Stimulated activated CD8-positive, alpha-beta memory T cell treated with anti-CD3 and anti-CD28 coated beads, Interleukin-2, amount 100 ng/mL, for 1 hour (primary cell): ENCODE data around the gene PLA2G4D.
A peak's percentile ranks its signal among the peaks of the same experiment; 100 is the strongest.

ENCODE experiments used
- DNase-seq, 2 donors: peaks; one replicate each; pipeline ENCODE4 v3.0.0-alpha.2; 2020; ENCODE audit warnings: low read depth in 2 of 2

The PLA2G4D gene

DNA sequence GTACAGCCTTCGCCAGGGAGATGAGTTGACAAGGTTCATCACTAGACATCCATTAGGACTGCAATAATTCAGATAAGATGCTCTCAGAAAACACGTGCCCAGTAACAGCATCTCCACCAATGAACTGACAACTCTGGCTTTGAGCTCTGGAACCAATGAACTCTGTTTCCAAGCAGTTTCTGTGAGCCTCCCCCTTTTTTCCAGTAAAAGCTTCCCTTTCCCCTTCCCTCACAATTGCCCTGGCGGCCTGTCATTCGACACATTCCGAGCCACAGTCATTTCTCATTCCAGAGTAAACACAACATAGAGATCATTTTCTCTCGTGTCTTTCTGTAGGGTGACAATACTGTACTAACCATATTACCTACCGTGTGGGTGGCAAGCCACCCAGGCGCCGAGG is 3.6 kb downstream of the PLA2G4D start:
- no peak for DNase-seq

DNA sequence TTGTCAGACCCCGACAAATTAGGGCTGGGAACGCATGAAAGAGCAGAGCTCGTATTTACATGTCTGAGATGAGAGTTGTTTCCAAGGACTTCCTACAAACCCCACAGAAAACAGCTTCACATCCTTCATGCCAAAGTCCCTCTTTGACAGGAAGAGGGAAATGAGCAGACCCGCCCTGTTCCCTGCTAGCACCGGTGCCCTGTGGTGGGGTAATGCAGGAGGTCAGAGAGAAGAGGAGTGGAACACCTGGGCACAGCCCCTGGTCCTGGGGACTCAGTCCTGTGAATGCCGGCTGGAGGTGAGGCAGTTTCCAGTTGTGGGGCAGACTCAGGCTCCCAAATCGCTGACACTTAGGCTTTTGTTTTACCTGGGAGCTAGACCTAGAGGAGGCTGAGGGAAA is 4.0 kb downstream of the PLA2G4D start:
- no peak for DNase-seq

DNA sequence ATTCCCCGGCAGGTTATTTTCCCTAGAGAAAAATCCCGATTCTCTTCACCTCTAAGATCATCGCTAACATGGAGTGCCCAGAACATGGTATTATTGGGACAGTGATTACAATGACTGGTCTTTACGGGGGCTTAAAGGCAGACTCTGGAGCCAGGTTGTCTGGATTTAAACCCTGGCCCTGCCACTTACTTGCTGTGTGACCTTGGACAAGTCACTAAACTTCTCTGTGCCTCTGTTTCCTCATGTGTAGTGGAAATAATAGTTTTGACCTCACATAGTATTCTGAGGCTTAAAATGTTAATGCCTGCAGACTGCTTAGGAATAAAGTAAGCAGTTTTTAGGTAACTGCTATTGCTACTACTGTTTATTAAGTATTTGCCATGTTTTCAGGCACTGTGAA is 4.4 kb downstream of the PLA2G4D start:
- no peak for DNase-seq

DNA sequence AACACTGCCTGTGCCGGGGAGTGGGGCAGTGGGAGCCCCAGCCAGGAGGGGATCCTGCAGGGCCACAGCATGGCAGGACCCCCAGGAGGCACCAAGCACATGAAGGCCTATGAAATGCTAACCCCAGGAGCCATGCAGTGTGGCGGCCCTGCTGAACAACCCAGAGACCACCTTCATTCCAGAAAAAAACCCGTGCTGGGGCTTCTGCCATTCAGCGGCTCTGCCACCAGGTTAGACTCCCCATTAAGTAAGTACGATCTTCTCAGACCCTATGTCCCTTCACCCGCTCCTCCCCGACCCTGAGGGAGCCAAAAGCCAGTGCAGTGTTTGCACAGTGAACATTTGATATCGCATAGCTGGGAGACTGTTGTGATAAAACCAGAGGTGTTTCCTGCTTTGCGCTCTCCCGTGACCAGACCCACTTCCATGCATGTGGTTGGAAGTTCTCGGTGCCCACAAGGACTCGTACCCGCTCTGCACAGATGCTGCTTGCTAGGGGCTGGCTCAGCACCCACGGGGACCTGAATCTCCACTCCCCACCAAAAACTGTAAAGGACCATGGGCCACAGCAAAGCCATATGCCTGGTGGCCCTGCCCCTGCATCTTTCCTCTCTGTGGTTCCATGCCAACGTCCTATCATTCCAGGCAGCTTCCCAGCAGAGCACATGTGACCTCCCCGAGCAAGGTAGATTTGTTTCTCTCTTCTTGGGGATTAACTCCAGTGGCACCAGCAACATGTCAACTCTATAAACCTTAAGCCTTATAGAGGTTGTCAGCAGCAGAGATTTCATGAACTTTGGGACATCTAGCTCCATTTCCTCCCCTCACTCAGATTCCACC is 5.3 kb downstream of the PLA2G4D start:
- DNase-seq, result no peak

DNA sequence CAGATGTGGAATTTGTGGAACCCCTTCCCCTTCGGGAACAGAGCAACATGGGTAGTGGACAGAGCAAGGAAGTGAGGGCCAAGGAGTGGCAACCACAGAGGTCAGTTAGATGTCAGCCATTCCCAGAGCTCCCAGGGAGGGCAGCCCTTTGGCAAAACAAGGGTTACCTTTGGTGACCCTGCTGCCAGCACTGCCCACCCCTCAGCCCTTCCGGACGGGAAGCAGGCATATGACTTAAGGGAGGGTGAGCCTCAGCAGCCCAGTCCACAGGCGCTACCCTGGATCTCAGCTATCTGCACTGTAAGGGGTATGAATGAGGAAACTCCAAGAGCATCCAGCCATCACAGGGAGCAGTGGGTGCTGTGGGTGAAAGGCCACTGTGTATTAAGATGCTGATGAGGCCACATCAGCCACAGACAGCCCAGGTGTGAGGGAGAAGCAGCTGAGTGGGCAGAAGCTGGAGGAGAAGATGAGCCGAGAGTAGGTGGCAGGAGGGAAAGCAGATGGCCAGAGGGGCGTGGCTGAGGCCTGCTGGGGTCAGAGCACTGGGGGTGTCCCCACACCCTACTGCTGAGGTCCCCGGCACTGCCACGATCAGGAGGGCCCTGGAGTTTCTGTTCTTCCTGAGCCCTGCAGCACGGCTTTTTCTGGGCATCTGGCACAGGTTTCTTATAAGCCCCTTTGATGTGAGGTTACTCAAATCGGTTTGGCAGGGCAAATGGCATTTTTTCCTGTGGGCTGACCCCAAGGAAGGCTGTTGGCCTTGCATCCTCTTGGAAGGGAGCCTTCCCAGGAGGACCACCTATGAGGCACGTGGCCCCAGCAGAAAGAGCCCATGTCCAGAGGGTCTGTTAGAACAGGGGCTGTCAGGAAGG is 6.2 kb downstream of the PLA2G4D start:
- no peak for DNase-seq

DNA sequence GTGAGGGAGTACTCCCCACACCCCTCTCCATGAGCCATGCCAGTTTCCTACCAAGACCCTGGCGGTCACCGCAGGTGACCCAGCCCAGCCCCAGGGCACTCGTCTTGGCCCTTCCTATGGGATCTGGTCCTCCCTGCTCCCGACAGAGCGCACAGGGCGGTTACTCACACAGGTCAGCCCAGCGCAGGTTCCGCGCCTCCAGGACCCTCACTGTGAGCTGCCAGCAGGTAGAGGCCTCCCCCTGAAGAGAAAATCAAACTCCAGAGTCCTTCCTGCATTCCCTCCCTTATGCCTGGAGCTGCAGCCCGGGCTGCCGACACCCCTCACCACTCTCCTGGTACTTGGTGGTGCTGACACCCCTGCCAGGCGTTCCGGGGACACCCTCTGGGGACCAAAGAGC is 6.9 kb downstream of the PLA2G4D start:
- no peak for DNase-seq

DNA sequence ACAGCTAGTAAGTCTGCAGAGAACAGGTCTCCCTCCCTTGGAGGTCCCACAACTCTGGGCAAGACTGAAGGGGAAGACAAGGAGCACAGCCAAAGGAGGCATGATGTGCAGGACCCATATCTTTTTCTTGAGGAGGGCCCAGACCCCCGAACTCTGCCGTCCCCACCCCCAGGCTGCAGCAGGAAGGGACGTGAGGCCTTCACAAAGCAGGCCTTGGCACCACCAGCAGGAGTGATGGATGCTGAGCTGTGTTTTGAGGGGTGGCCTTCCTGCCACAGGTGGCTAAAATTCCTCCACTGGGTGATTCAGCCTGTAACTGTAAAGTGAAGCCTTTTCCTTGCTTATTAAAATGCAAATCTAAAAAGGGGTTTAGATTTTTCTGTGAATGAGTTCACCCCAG is 8.6 kb downstream of the PLA2G4D start:
- no peak for DNase-seq

DNA sequence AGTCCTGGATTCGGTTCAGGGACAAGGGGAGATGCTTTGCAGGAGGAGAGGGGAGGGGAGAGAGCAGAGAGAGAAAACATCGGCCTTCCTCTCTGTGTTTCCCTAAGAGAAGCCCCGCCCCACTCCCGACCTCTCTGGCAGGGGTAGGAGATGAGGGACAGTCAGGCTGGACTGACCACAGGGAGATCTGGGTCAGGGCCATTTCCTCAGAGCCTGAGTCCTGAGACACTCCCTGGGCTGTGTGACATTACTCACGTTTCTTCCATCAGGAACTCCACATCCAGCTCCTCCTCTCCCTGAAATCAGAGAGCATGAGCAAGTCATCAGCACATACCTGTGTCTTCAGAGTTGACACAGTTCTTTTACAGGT is 9.1 kb downstream of the PLA2G4D start:
- DNase-seq, result no peak

DNA sequence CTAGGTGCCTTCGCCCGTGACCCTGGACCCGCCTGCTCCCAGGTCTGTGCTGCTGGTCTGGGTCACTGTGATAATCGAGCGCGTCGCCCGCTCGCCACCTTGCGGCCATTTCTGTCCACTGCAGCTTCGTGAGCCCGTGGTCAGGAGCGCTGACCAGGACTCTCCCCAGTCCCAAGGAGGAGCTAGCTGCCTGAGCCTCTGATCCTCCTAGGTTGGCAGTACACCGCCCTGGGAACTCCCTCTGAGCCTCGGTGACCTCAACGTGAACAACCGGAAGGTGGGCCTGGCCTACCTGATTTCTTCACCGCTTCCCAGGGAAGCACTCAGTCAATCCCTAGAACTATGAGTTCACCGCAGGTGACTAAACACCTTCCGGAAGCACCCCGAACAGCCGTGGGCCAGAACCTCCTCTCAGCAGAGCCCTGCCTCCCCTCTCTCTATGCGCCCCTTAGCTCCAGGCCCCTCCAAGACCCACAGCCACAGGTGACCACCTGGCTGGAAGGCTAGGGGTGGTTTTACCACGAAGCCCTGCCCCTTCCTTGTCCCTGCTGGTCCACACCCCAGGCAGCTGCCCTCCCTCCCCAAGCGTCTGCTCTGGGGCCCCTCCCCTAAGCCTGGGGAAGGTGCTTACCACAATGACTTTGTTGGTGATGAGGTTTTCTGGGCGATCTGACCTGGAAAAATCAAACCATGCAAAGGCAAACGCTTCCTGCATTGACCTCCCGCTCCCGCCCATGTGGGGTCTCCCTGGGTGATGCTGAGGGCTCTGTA is 9.7 kb downstream of the PLA2G4D start:
- DNase-seq, result peak in 1 of 2 donors; percentile 7

DNA sequence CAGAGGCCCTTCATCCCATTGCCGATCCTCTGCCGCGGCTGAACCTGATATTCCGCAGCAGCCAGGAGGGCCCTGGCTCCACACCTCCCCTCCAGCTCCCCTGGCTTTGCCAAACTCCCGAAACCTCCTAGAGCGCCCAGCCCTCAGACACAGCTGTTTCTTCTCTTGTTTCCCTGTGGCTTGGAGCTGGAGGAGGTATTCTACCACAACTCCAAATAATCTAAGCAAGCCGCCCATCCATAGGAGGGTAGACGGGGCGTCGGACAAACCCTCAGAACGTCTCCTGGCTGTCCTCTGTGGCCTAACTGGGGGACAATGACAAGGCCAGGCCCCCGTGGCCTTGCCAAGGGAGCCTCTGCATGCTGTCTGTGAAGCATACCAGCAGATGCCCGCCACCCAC is 10.4 kb downstream of the PLA2G4D start:
- DNase-seq, result no peak

DNA sequence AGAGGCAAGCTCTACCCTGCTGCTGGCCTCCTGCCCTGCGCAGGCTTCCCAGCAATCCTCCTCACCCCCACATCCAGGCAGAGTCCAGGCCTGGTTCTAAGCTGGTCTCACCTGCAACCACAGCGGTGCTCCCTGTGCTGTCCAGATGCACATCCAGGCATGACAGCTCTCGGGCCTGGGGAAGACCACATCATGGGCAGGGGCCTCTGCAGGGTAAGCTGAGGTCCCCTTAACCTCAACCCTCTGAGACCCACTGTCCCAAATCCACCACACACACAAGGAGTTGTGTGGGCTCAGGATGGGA is 10.8 kb downstream of the PLA2G4D start:
- no peak for DNase-seq

DNA sequence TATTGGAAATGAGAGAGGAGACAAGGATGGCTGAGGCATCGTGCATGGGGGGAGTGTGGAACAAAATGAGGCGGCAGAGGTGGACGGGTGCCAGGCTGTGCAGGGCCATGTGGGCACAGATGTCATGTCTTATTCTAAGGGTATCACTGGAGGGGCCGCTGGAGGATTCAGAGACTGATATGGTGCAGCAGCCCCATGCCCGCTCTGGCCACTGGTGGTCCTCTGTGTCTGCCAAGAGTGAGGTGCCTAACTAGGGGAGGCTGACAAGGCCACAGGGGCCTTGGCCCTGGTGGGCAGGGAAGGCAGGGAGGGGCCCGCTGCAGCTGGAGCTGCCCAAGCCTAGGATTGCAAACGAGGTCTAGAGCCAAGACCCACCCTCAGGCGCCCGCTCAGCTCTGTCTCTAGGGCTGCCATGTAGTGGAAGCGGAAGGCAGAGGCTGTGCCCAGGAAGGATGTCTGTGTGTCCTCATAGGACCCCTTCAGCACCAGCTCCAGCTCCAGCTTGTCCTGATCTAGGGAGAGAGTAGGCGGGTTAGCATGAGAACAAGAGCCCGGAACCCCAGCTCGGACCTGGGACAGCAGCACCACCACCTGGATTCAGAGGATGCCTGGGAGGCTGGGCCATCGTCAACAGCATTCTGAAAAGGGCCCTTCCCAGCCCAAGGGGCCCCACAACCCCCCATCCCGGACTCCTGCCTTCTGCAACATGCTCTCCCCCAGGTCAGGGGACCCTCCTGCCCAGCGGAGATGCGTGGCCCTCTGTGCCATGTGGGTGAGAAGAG is 11.3 kb downstream of the PLA2G4D start:
- no peak for DNase-seq

DNA sequence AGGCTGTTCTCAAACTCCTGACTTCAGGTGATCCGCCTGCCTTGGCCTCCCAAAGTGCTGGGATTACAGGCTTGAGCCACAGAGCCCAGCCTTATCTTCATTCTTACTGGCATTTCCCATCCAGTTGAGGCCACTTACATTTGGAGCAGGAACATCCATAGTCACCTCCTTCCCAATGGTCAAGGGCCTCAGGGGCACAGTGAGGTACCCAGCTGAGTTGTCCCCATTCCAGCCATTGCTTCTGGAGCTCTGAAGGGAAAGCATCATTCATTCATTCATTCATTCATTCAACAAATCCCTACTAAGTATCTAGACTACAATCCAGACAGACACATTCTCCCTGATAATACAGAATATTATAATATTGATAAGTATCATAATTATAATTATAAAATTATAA is 12.2 kb downstream of the PLA2G4D start:
- DNase-seq, result no peak

DNA sequence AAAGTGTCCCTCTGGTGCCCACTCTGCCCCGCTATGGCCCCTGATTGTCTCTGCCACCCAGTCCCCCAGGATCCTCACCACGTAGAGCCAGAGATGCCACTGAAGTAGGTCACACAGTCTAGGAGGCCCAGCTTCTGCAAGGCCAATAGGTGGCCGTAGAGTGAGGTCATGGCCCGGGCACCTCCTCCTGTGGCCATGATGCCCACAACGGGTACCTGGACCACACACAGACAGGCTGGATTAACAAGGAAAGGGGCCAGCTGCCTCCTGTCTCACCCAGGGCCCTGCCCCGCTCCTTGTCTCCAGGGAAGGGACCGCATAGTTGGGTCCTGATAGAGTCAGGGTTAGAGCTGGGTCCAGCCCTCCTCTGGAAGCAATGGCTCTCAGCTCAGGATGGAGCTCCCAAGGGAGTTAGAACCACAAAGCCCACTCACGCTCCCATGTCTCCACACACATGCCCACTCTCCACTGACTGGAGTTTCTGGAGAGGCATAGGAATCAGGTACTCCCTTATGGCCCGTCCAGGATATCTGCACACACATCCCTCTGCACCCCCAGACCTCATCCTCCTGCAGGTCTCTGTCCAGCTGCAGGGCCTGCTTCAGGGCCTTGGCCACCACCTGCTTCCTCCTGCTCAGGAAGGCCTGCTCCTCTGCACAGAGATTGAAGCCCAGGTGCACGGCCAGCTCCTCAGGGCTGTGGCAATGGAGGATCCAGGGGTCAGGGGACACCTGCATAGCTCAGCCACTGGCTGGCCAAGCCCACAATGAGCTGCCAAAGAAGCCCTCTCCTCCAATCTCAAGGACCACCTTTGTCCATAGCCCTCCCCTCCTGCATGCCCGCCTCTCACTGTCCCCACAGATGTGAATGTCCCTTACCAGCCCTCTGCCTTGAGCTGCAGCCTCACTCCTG is 13.2 kb downstream of the PLA2G4D start:
- DNase-seq, result no peak

DNA sequence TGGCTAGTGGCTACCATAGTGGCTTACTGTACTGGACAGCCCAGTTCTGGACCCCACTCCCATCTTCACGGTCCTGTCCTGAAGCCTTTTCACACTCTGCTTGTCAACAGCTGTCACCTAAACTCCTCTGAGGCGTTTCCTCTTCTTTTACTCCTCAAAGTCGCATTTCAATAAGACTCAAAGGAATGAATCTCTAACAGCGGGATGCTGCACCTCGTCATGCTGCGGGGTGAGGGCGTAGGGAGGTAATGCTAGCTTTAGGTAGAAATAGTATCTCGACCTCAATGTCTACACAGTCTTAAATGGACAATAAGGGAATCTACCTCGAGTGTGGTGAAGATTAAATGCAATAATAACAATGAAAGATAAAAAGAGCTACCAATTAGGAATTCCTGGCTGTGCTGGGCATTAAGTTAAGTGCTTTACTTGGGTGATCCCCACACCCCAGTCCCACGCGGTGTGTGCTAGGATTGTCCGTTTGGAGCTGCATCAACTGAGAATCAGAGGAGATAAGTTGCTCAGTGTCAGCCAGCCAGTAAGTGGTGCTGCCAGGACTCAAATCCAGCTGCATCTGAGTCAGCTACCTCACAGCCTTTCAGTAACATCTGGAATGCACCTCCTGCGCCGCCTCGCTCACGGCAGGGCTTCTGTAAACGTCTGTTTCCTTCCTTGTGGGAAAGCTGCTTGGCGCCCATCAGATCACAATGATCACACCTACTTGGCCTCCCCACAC is 14.0 kb downstream of the PLA2G4D start:
- DNase-seq, result no peak

DNA sequence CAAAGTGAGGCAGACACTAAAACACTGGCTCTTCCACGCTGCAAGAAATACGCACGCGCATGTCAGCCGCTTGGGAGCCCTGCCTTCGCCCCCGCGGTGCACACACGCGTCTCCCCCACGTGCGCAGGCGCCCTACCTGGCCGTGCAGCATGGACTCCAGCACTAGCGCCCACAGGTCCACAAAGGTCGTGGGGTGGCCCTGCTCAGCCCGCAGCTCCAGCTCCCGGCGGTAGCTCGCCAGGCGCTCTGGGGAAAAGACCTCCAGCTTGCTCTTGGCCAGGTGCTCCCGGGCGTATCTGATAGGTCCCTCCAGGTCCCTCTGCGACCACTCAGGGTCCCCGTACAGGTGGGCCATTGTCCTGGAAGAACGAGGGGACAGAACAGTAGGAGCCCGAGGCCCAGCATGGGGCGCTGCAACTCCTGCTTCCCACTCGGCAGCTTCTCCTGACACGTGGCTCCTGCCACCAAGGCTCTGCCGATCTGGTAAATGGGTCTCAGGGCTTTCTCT is 14.9 kb downstream of the PLA2G4D start:
- no peak for DNase-seq

DNA sequence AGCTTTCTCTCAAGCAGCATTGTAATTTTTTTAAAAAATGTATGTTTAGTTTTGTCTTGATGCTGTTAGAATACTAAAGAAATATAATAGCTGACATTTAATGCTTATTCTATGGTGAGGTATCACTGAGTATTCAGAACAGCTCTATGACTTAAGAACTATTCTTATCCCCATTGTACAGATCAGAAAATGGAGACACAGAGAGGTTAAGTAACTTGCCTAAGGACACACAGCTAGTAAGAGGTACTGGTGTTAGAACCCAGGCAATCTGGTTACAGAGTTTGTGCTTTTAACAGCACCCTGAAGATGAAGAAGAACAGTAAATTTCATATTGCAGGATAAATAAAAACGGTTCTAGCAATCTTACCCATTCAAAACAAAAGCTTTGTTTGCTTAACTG is 15.5 kb downstream of the PLA2G4D start:
- no peak for DNase-seq

DNA sequence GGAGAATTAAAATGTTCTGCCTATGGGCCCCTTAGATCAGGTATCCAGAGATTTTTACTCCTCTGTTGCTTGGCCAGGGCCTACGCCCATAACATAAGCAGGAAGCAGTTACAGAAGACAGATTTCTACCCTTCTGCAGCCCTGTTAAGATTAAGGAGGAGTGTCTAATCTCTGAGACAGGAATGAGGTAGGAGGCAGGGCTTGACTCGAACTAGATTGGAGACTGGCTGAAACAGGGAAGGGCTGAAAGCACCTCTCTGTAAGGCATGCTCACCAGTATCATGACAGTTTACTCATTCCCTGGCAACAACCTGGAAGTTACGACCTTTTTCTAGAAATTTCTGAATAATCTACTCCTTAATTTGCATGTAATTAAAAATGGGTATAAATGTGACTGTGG is 16.7 kb downstream of the PLA2G4D start:
- DNase-seq, result no peak

DNA sequence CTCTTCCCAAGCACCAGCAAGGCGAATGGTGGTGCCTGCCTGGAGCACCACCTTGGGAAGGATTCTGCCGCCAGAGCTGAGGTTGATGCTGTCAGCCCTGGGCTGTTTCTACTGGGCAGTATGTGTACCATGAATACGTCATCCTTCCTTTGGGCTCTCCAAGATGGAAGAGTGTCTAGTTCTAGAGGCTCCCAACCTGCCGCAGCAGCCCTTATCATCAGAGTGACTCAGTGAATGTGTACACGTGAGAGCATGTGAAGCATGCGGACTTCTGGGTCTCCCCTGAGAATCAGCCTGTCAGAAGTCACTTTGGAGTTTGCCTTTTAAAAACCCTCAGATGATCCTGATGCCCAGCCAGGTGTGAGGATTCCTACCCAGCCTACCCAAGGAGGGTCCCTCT is 20.9 kb downstream of the PLA2G4D start:
- DNase-seq, result no peak
